VCaP (cell line): Measurements from ENCODE around the gene SLC16A3.
A peak's percentile ranks its signal among the peaks of the same experiment; 100 is the strongest.

Experiments used
- H3K27ac ChIP-seq: fragments of 450-650 bp; 2 replicates; pipeline ENCODE4 v1.5.1; 2017
- TF ChIP-seq, protein P1 (sequence below): fragments of 450-650 bp; conservative IDR thresholded peaks from 2 replicates; pipeline ENCODE4 v1.5.1; 2017; ENCODE audit warnings: mild to moderate bottlenecking, moderate library complexity

The SLC16A3 gene

GRCh38 chr17:82269138-82269881, 40.5 kb downstream of the SLC16A3 start:
- H3K27ac ChIP-seq, result peak overlapping the region; percentile 95; the same call in 1 of the 2 replicates
- TF ChIP-seq, protein P1, sequence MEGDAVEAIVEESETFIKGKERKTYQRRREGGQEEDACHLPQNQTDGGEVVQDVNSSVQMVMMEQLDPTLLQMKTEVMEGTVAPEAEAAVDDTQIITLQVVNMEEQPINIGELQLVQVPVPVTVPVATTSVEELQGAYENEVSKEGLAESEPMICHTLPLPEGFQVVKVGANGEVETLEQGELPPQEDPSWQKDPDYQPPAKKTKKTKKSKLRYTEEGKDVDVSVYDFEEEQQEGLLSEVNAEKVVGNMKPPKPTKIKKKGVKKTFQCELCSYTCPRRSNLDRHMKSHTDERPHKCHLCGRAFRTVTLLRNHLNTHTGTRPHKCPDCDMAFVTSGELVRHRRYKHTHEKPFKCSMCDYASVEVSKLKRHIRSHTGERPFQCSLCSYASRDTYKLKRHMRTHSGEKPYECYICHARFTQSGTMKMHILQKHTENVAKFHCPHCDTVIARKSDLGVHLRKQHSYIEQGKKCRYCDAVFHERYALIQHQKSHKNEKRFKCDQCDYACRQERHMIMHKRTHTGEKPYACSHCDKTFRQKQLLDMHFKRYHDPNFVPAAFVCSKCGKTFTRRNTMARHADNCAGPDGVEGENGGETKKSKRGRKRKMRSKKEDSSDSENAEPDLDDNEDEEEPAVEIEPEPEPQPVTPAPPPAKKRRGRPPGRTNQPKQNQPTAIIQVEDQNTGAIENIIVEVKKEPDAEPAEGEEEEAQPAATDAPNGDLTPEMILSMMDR, result no peak

DNA sequence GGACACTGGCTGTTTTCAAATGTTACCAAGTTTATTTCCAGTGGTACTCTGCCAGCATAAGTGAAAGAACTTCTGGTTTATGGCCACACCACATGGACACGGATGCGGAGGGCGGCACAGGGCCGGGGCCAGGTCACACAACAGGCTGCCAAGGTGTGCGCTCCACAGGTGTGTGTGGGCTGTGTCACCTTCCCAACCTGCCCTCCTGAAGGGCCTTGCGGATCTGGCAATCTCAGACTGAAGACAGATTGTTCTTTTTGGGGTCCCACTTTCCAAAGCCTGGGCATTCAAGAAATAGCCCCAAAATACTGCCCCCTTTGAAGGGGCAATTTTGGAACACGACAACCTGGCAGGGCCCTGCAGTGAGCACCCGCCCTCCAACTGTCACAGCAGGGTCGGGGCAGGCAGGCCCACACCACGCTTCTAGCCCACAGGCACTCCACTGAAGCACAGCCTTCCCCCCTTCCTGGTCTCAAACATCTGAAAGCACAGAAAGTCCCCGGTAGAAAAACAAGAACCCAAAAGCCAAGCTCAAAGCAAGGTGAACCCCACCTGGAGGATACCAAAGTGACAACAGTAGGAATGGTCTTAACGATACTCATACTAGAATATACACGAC, 41.1 kb downstream of the SLC16A3 start:
- peak overlapping the region; percentile 95; the same call in 1 of the 2 replicates for H3K27ac ChIP-seq
- TF ChIP-seq, protein P1, result no peak

DNA sequence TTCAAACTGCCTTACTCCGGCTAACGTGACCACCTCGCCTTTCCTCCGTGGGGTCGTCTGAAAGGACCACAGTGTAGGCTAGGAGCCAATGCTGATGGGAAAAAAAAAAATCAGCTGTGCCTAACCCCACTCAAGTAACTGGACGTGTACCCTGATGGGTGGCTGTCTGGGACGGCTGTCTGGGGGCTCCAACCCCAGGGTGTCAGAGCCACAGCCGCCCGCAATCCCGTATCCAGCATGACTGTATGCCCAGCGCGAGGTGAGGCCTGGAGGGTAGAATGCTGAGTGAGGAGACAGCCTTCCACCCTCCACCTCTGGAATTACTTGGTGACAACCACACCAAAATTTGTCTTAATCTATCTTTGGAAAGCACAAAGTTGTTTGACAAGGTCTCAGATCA, 41.8 kb downstream of the SLC16A3 start:
- H3K27ac ChIP-seq, result peak overlapping the region; percentile 95; the same call in 1 of the 2 replicates
- TF ChIP-seq, protein P1, result no peak

DNA sequence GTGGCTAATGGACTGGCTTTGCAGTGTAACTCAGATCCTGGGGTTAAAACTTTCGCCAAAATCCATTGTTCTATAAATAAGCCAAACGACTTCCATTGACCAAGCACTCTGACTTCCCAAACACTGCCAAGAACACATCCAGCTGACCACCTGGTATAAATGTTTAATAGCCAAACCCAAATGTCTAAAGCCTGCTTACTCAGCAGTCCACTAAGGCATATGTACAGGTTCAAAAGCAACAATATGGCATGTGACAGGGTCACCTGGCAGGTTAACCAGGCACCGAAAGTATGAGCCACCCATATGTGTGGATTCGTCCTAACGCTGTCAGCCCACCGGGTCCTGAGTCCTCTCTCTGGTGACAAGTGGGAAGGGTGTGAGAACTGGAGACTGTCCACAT, 42.6 kb downstream of the SLC16A3 start:
- TF ChIP-seq, protein P1, result no peak
- peak overlapping the region; percentile 95 for H3K27ac ChIP-seq

- TF ChIP-seq, protein P1, result no peak
- peak overlapping the region; percentile 95 for H3K27ac ChIP-seq
These were observed 43.9 kb downstream of the SLC16A3 start for GRCh38 chr17:82272495-82273326.

DNA sequence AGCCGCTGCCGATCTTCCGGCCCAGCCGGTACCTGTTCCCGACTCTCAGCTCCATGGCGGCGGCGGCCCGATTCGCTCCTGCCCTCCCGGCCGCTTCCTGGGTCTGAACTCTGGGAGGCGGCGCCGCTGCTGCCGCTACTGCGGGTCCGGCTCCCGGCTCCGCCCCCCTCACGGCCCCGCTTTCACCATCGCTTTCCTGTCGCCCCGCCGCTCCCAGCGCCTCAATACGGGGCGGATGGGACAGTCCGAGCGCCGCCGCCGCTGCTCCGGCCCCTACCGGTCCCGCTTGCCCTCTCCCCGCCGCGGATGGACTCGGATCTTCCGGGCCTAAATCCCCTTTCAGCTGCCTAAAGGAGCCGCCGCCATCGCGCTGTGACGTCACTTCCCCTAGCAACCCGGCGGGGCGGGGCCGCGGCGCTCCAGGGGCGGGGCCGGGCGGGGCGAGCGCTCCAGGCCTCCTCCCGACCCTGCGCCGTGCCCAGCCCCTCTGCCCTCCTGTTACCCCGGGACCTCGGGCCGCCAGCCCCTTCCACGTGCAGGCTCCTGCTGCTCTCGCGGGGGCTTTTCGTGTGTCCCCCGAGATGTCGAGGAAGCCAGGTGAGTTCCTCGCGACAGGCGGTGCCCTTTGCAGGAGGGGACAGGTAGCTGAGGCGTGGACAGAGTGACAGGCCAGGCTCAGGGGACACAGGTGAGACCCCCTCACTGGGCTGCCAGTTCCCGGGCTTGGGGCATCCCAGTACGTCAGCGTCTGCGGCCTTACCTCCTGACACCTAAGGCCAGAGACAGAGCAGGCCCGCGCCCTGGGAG, 44.7 kb downstream of the SLC16A3 start, which contains the start of gene CSNK1D:
CSNK1D (minus strand) TSS at position 374 of the 807 bp plus-strand sequence; CDS start at position 55, 319 bp downstream.
- peak within 1 kb of the TSS; percentile 95 for H3K27ac ChIP-seq
- TF ChIP-seq, protein P1, result no peak
